RWPE1 (cell line): ENCODE measurements around the gene PTK7.

Source experiments
- CTCF ChIA-PET: fragments of 350-600 bp; sonication (Branson Sonifier 250); formaldehyde crosslinking; extraction: SDS; loops from one replicate; lab custom pipeline; 2021; lab: Yijun Ruan, JAX
- POLR2A ChIA-PET: fragments of 400-600 bp; formaldehyde crosslinking; extraction: SDS; loops from one replicate; lab custom pipeline; 2020; ENCODE audit warnings: antibody characterized with exemption; ENCODE audit not compliant: low non-redundant PET; lab: Yijun Ruan, JAX
- DNase-seq: peaks from one replicate; pipeline ENCODE4 v3.0.0; 2012; ENCODE audit warnings: low spot score
- H3K27ac ChIP-seq: fragments of 450-650 bp; 2 replicates; pipeline ENCODE4 v1.5.1; 2017
- CTCF ChIP-seq: fragments of 450-650 bp; conservative IDR thresholded peaks from 2 replicates; pipeline ENCODE4 v1.5.1; 2017; ENCODE audit warnings: low read depth, mild to moderate bottlenecking

PTK7 gene

GRCh38 chr6:43125119-43125518 lies 49.0 kb downstream of the PTK7 start:
- 0 out of 2 replicates have a peak overlapping the region, but pooled peaks have one; percentile 87 for H3K27ac ChIP-seq
- no peak for DNase-seq
- CTCF ChIA-PET, result interaction anchor here (0.6 to 1.3 kb wide), 2 partner anchors 18 to 794 kb away, joined by 3 to 4 read pairs; no protein-coding TSS in a partner anchor
- TF ChIP-seq CTCF, result no peak
- POLR2A ChIA-PET, result no interaction called here

GRCh38 chr6:43125555-43125954 lies 49.4 kb downstream of the PTK7 start:
- H3K27ac ChIP-seq, result peak overlapping the region; percentile 49
- DNase-seq, result no peak
- ChIA-PET POLR2A (no interaction called here), CTCF (interaction anchor here (0.6 to 1.3 kb wide), 2 partner anchors 18 to 795 kb away, joined by 3 to 4 read pairs; no protein-coding TSS in a partner anchor)
- no peak for TF ChIP-seq CTCF

GRCh38 chr6:43127180-43127579 lies 51.1 kb downstream of the PTK7 start:
- no peak for TF ChIP-seq CTCF
- DNase-seq, result no peak
- H3K27ac ChIP-seq, result peak overlapping the region; percentile 49
- ChIA-PET POLR2A (no interaction called here), CTCF (no interaction called here)

GRCh38 chr6:43127877-43128276 lies 51.8 kb downstream of the PTK7 start:
- no peak for TF ChIP-seq CTCF
- CTCF ChIA-PET, result interaction anchor here (0.9 kb wide), 1 partner anchor 52 kb away, joined by 3 read pairs; the partner anchor contains the start of gene PTK7
- DNase-seq, result no peak
- POLR2A ChIA-PET, result no interaction called here
- peak overlapping the region; percentile 49; the same call in 1 of the 2 replicates for H3K27ac ChIP-seq

- DNase-seq, result no peak
- ChIA-PET POLR2A (interaction anchor here (0.6 kb wide), 2 partner anchors 14 to 387 kb away, joined by 3 read pairs; no protein-coding TSS in a partner anchor), CTCF (interaction anchor here (0.6 to 1.7 kb wide), 5 partner anchors 44 to 97 kb away, joined by 3 to 6 read pairs (median 3); partner anchors contain the start of gene PTK7)
- no peak for TF ChIP-seq CTCF
- H3K27ac ChIP-seq, result peak overlapping the region; percentile 50
Observed at GRCh38 chr6:43128926-43129325, 52.8 kb downstream of the PTK7 start.

- POLR2A ChIA-PET, result interaction anchor here (0.6 kb wide), 2 partner anchors 13 to 386 kb away, joined by 3 read pairs; no protein-coding TSS in a partner anchor
- peak; percentile 58 for DNase-seq
- CTCF ChIA-PET, result interaction anchor here (0.5 to 1.7 kb wide), 10 partner anchors 14 to 111 kb away, joined by 3 to 6 read pairs (median 4); partner anchors contain the start of gene PTK7
- TF ChIP-seq CTCF, result peak; percentile 42; the same call in 1 of the 2 replicates
- peak overlapping the region; percentile 50 for H3K27ac ChIP-seq
Observed at GRCh38 chr6:43129434-43130194, 53.5 kb downstream of the PTK7 start.
